Vagina (tissue), 2 donors: Measurements from ENCODE around the gene ARHGEF11.

Source experiments
- POLR2A ChIP-seq, 2 donors: fragments of 450-650 bp; IDR thresholded peaks; one replicate each; pipeline ENCODE4 v1.6.1; 2017; ENCODE audit warnings: antibody characterized with exemption in 2 of 2, mild to moderate bottlenecking in 2 of 2, moderate library complexity in 2 of 2
- POLR2AphosphoS5 ChIP-seq, 2 donors: sonication (generic); formaldehyde crosslinking; IDR thresholded peaks; one replicate each; pipeline ENCODE4 v1.9.0; 2017; ENCODE audit warnings: antibody characterized with exemption in 2 of 2, mild to moderate bottlenecking in 2 of 2, low read depth in 1 of 2; ENCODE audit not compliant: insufficient read depth in 1 of 2
- TF ChIP-seq, protein P1 (sequence below), 3 experiments: fragments of 450-650 bp in 2 of 3; fragments of 200-600 bp in 1 of 3; sonication (generic) in 1 of 3; IDR thresholded peaks; one replicate each; pipeline ENCODE4 v1.5.1; 2017 to 2019; ENCODE audit warnings: antibody characterized with exemption in 3 of 3, mild to moderate bottlenecking in 2 of 3, moderate library complexity in 2 of 3

DNA sequence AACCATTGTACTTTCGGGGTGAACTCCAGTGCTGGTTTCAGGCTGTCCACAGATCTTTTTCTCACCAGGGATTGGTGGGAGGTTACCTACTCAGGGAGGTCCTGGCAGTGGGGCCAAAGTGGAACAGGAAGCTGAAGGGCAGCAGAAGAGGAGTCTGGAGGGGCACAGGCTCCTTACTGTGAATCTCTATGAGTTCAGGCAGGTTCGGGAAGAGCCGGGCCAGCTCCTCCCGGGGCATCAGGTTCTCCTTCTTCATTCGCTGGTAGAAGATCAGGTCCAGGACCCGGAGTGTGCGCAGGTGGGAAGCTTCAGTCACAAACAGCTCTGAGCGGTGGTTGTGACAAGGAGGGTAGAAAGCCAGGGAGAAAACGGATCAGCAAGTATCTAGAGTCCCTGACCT, 98.4 kb downstream of the ARHGEF11 start:
- TF ChIP-seq POLR2AphosphoS5 (IDR thresholded peaks at IDR 0.05; ENCODE audit: insufficient read depth in 1 of 2, low read depth in 1 of 2) (no peak), POLR2A (IDR thresholded peaks at IDR 0.05) (no peak)
- TF ChIP-seq, protein P1, sequence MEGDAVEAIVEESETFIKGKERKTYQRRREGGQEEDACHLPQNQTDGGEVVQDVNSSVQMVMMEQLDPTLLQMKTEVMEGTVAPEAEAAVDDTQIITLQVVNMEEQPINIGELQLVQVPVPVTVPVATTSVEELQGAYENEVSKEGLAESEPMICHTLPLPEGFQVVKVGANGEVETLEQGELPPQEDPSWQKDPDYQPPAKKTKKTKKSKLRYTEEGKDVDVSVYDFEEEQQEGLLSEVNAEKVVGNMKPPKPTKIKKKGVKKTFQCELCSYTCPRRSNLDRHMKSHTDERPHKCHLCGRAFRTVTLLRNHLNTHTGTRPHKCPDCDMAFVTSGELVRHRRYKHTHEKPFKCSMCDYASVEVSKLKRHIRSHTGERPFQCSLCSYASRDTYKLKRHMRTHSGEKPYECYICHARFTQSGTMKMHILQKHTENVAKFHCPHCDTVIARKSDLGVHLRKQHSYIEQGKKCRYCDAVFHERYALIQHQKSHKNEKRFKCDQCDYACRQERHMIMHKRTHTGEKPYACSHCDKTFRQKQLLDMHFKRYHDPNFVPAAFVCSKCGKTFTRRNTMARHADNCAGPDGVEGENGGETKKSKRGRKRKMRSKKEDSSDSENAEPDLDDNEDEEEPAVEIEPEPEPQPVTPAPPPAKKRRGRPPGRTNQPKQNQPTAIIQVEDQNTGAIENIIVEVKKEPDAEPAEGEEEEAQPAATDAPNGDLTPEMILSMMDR (IDR thresholded peaks at IDR 0.05) = no peak
